T-cell (primary cell): ENCODE data around the gene MCOLN3. TPM values are rescaled to one million over a fixed set of nuclear protein-coding genes. Genes with fewer than 3 reads are reported as not detected.

Experiments used
- ATAC-seq, 4 experiments: fragments of 200-7000 bp in 3 of 4; fragments of 150-1000 bp in 1 of 4; cut with Tn5 transposase; replicated peaks in 1 of 4; 1 replicate in 3 of 4; 2 replicates in 1 of 4; pipeline ENCODE4 v1.10.0; 2021; ENCODE audit warnings: moderate library complexity in 3 of 4, mild to moderate bottlenecking in 2 of 4, moderate number of reproducible peaks in 1 of 4
- CTCF ChIA-PET, 2 donors: fragments of 300-600 bp; sonication (Branson Sonifier 250); formaldehyde crosslinking; loops; one replicate each; lab custom pipeline; 2022; ENCODE audit warnings: antibody characterized with exemption in 2 of 2; lab: Charles Lee
- POLR2A ChIA-PET, 2 donors: fragments of 300-600 bp; sonication (Branson Sonifier 250); formaldehyde crosslinking; loops; one replicate each; lab custom pipeline; 2022; ENCODE audit warnings: antibody characterized with exemption in 2 of 2; lab: Charles Lee
- DNase-seq, 35 experiments: peaks; one replicate each; pipeline versions ENCODE4 v3.0.0 to v3.0.0-alpha.2; 2013 to 2023
- H3K27ac ChIP-seq: one replicate; pipeline ENCODE4 v1.5.1; 2013; ENCODE audit warnings: low read length
- H3K27me3 ChIP-seq, 2 experiments: replicated peaks in 1 of 2; 1 replicate in 1 of 2; 2 replicates in 1 of 2; pipeline versions ENCODE4 v1.6.1 to v1.7.0; 2013; ENCODE audit warnings: low read length in 1 of 2, mixed read lengths in 1 of 2; ENCODE audit not compliant: control insufficient read depth in 2 of 2, insufficient read depth in 2 of 2; ENCODE audit errors: extremely low read depth in 1 of 2
- H3K36me3 ChIP-seq, 2 donors: 1 replicate in 1 of 2; 2 replicates in 1 of 2; pipeline versions ENCODE4 v1.6.1 to v1.7.0; 2013; ENCODE audit warnings: low read length in 1 of 2; ENCODE audit not compliant: control insufficient read depth in 2 of 2, insufficient read depth in 1 of 2; ENCODE audit errors: extremely low read depth in 1 of 2
- H3K4me1 ChIP-seq, 2 experiments: 1 replicate in 1 of 2; 2 replicates in 1 of 2; pipeline versions ENCODE4 v1.6.1 to v1.7.0; 2013; ENCODE audit warnings: low read length in 2 of 2, mixed read lengths in 1 of 2; ENCODE audit not compliant: insufficient read depth in 2 of 2, control insufficient read depth in 1 of 2; ENCODE audit errors: extremely low read depth in 1 of 2
- H3K4me3 ChIP-seq, 2 donors: 1 replicate in 1 of 2; 2 replicates in 1 of 2; pipeline versions ENCODE4 v1.5.1 to v1.7.0; 2013; ENCODE audit warnings: mild to moderate bottlenecking in 2 of 2, low read length in 1 of 2, moderate library complexity in 1 of 2; ENCODE audit not compliant: control insufficient read depth in 1 of 2; ENCODE audit errors: extremely low read depth in 1 of 2
- H3K9me3 ChIP-seq: 2 replicates; pipeline ENCODE4 v1.7.0; 2013
- H3K27ac Mint-ChIP-seq, 2 donors: one replicate each; pipeline ENCODE4 v1.8.0; 2020 to 2021; ENCODE audit warnings: mild to moderate bottlenecking in 2 of 2, mixed read lengths in 2 of 2
- H3K27me3 Mint-ChIP-seq, 2 donors: one replicate each; pipeline ENCODE4 v1.8.0; 2021 to 2022; ENCODE audit warnings: mixed read lengths in 2 of 2
- H3K36me3 Mint-ChIP-seq: one replicate; pipeline ENCODE4 v1.8.0; 2021; ENCODE audit warnings: mixed read lengths
- H3K4me1 Mint-ChIP-seq, 3 donors: one replicate each; pipeline ENCODE4 v1.8.0; 2020 to 2022; ENCODE audit warnings: mixed read lengths in 3 of 3, mild to moderate bottlenecking in 1 of 3
- H3K4me3 Mint-ChIP-seq, 3 donors: one replicate each; pipeline ENCODE4 v1.8.0; 2020 to 2022; ENCODE audit warnings: mild to moderate bottlenecking in 3 of 3, mixed read lengths in 3 of 3, moderate library complexity in 3 of 3
- H3K9me3 Mint-ChIP-seq, 3 donors: one replicate each; pipeline ENCODE4 v1.8.0; 2020 to 2022; ENCODE audit warnings: mixed read lengths in 3 of 3
- WGBS: methylation state at CpG from one replicate; pipeline ENCODE4 v1.1.5; 2013; ENCODE audit warnings: missing lambda C conversion rate; ENCODE audit not compliant: insufficient coverage; 5-methylcytosine and 5-hydroxymethylcytosine counted together
- total RNA-seq, 35 experiments: library from RNA in 6 of 35; stranded (reverse) in 6 of 35; fragments of 120-200 nt in 1 of 35; gene quantifications; one replicate each; pipeline versions ENCODE4 v1.2.1 to v1.2.4 and lab custom pipeline; 2013 to 2026

MCOLN3 gene
- total RNA-seq, 5 donors from 2014 or later (not counting 1 experiment from before 2014, with no cell fraction given): 2.1 to 7.2 (median 2.8) TPM

GRCh38 chr1:85058311-85058710 is 10.0 kb upstream of the MCOLN3 start:
- ATAC-seq (no peak), DNase-seq (no peak)
- 57% methylated on average over 1 of the region's 1 CpG for WGBS
- Histone ChIP-seq H3K4me3 (no peak overlapping the region), H3K36me3 (no peaks in the 10 kb centered on the region), H3K4me1 (peaks cover 8 to 10% of the 10 kb centered on the region in 2 experiments), H3K27me3 (peaks cover 0 to 7% of the 10 kb centered on the region in 2 experiments), H3K27ac (no peak overlapping the region), H3K9me3 (no peaks in the 10 kb centered on the region)
- Mint-ChIP-seq H3K4me1 (peaks cover 14 to 16% (median 16%) of the 10 kb centered on the region in 3 donors), H3K27me3 (peaks cover 3 to 8% of the 10 kb centered on the region in 2 donors), H3K9me3 (no peaks in the 10 kb centered on the region), H3K27ac (no peak overlapping the region), H3K36me3 (no peaks in the 10 kb centered on the region), H3K4me3 (no peak overlapping the region)
- ChIA-PET POLR2A (no interaction called here), CTCF (interaction anchor here in 1 of 2 donors (0.8 kb wide), 1 partner anchor 31 kb away, joined by 3 read pairs; no protein-coding TSS in a partner anchor)

GRCh38 chr1:85054664-85055063 is 6.4 kb upstream of the MCOLN3 start:
- Mint-ChIP-seq H3K27me3 (peaks cover 6 to 9% of the 10 kb centered on the region in 2 donors), H3K36me3 (no peaks in the 10 kb centered on the region), H3K4me3 (no peak overlapping the region), H3K9me3 (no peaks in the 10 kb centered on the region), H3K4me1 (peaks cover 12 to 17% (median 17%) of the 10 kb centered on the region in 3 donors), H3K27ac (no peak overlapping the region)
- POLR2A ChIA-PET: no interaction called here
- H3K27me3 ChIP-seq: peaks cover 0 to 6% of the 10 kb centered on the region in 2 experiments
- DNase-seq (no peak), ATAC-seq (no peak)
- WGBS: no CpG with 5 or more reads among the region's 4 CpGs
- CTCF ChIA-PET: interaction anchor here in 1 of 2 donors (0.9 to 1.3 kb wide), 2 partner anchors 27 to 110 kb away, joined by 3 read pairs; no protein-coding TSS in a partner anchor
- no peaks in the 10 kb centered on the region for H3K36me3 ChIP-seq
- peaks cover 7 to 11% of the 10 kb centered on the region in 2 experiments for H3K4me1 ChIP-seq
- no peak overlapping the region for H3K27ac ChIP-seq
- H3K9me3 ChIP-seq: no peaks in the 10 kb centered on the region
- H3K4me3 ChIP-seq: no peak overlapping the region

- Mint-ChIP-seq H3K27ac (peak overlapping the region in 1 of 2 donors; percentile 43), H3K4me3 (peak overlapping the region in 2 of 3 donors; percentile 9 to 75), H3K4me1 (peaks cover 24 to 34% (median 29%) of the 10 kb centered on the region in 3 donors), H3K27me3 (peaks cover 28 to 38% of the 10 kb centered on the region in 2 donors), H3K36me3 (no peaks in the 10 kb centered on the region), H3K9me3 (no peaks in the 10 kb centered on the region)
- H3K27me3 ChIP-seq: peaks cover 9 to 25% of the 10 kb centered on the region in 2 experiments
- ATAC-seq (no peak), DNase-seq (peak in 1 of 35 experiments; percentile 8)
- peaks cover 13 to 23% of the 10 kb centered on the region in 2 experiments for H3K4me1 ChIP-seq
- no peak overlapping the region for H3K27ac ChIP-seq
- no peaks in the 10 kb centered on the region for H3K9me3 ChIP-seq
- POLR2A ChIA-PET: interaction anchor here (0.7 kb wide), 2 partner anchors 127 to 168 kb away, joined by 3 to 4 read pairs; no protein-coding TSS in a partner anchor
- CTCF ChIA-PET: interaction anchor here (0.6 to 1.3 kb wide), 2 partner anchors 105 to 150 kb away, joined by 4 to 7 read pairs; no protein-coding TSS in a partner anchor
- H3K36me3 ChIP-seq: no peaks in the 10 kb centered on the region
- H3K4me3 ChIP-seq: no peak overlapping the region
- no CpG with 5 or more reads among the region's 11 CpGs for WGBS
These were observed 1.5 kb upstream of the MCOLN3 start for GRCh38 chr1:85049735-85050166.

- 4% methylated on average over 49 of the region's 55 CpGs for WGBS
- Histone ChIP-seq H3K27me3 (peaks cover 9 to 25% of the 10 kb centered on the region in 2 experiments), H3K36me3 (no peaks in the 10 kb centered on the region), H3K27ac (no peak overlapping the region), H3K4me3 (peak overlapping the region; percentile 12 to 69), H3K9me3 (no peaks in the 10 kb centered on the region), H3K4me1 (peaks cover 13 to 23% of the 10 kb centered on the region in 2 experiments)
- no peaks in the 10 kb centered on the region for H3K9me3 Mint-ChIP-seq
- ChIA-PET CTCF (no interaction called here), POLR2A (interaction anchor here in 1 of 2 donors (0.6 kb wide), 1 partner anchor 148 kb away, joined by 3 read pairs; no protein-coding TSS in a partner anchor)
- DNase-seq (peak in 5 of 35 experiments; percentile 1 to 15 (median 5)), ATAC-seq (peak; percentile 42 to 56 (median 45))
- peaks cover 33 to 38% of the 10 kb centered on the region in 2 donors for H3K27me3 Mint-ChIP-seq
- H3K4me1 Mint-ChIP-seq: peaks cover 24 to 34% (median 29%) of the 10 kb centered on the region in 3 donors
- no peak overlapping the region for H3K27ac Mint-ChIP-seq
- H3K4me3 Mint-ChIP-seq: peak overlapping the region; percentile 34 to 67 (median 62)
- H3K36me3 Mint-ChIP-seq: no peaks in the 10 kb centered on the region
These were observed 616 bp downstream of the MCOLN3 start for GRCh38 chr1:85047472-85048295.

- Histone ChIP-seq H3K27me3 (peaks cover 9 to 25% of the 10 kb centered on the region in 2 experiments), H3K9me3 (no peaks in the 10 kb centered on the region), H3K27ac (no peak overlapping the region), H3K36me3 (no peaks in the 10 kb centered on the region), H3K4me3 (peak overlapping the region in 1 of 2 donors; percentile 62), H3K4me1 (peaks cover 13 to 23% of the 10 kb centered on the region in 2 experiments)
- POLR2A ChIA-PET: interaction anchor here in 1 of 2 donors (0.6 kb wide), 1 partner anchor 148 kb away, joined by 3 read pairs; no protein-coding TSS in a partner anchor
- no peak for DNase-seq
- 36% methylated on average over 11 of the region's 12 CpGs for WGBS
- H3K4me1 Mint-ChIP-seq: peaks cover 24 to 34% (median 29%) of the 10 kb centered on the region in 3 donors
- H3K4me3 Mint-ChIP-seq: peak overlapping the region; percentile 34 to 67 (median 62)
- H3K27me3 Mint-ChIP-seq: peaks cover 36 to 38% of the 10 kb centered on the region in 2 donors
- H3K27ac Mint-ChIP-seq: no peak overlapping the region
- H3K9me3 Mint-ChIP-seq: no peaks in the 10 kb centered on the region
- CTCF ChIA-PET: no interaction called here
- no peak for ATAC-seq
- H3K36me3 Mint-ChIP-seq: no peaks in the 10 kb centered on the region
These were observed 1.2 kb downstream of the MCOLN3 start for GRCh38 chr1:85047144-85047471.

GRCh38 chr1:85042413-85042812 is 5.9 kb downstream of the MCOLN3 start:
- Histone ChIP-seq H3K27ac (no peak overlapping the region), H3K4me3 (no peak overlapping the region), H3K27me3 (peaks cover 4 to 8% of the 10 kb centered on the region in 2 experiments), H3K9me3 (no peaks in the 10 kb centered on the region), H3K36me3 (no peaks in the 10 kb centered on the region), H3K4me1 (peaks cover 0 to 3% of the 10 kb centered on the region in 2 experiments)
- Mint-ChIP-seq H3K36me3 (no peaks in the 10 kb centered on the region), H3K9me3 (no peaks in the 10 kb centered on the region), H3K4me1 (peaks cover 0 to 6% (median 5%) of the 10 kb centered on the region in 3 donors), H3K4me3 (no peak overlapping the region), H3K27ac (no peak overlapping the region), H3K27me3 (peaks cover 27 to 35% of the 10 kb centered on the region in 2 donors)
- CTCF ChIA-PET: no interaction called here
- DNase-seq (no peak), ATAC-seq (no peak)
- POLR2A ChIA-PET: no interaction called here
